HL-60/S4 treated with retinoic acid at 250 ng/mL for 4 days and 3 days (cell line): Measurements from ENCODE around the gene PCNX3.
"Not testable (repeated sequence)": the region's sequence is repeated elsewhere in the genome, so short reads cannot be mapped to it uniquely, and the experiment has no call there.

Experiments
- in situ Hi-C: fragments of 300-500 bp; cut with MboI; formaldehyde crosslinking; loops from 2 replicates; pipeline ENCODE4 v1.7.0; 2022; ENCODE audit warnings: low sequenced_read_pairs

The PCNX3 gene

GRCh38 chr11:65652511-65653228, 37.1 kb downstream of the PCNX3 start:
- in situ Hi-C loops, result no loop called here

GRCh38 chr11:65653229-65654225, 38.0 kb downstream of the PCNX3 start:
- in situ Hi-C loops, result no loop called here

- in situ Hi-C loops, result no loop called here
Observed at GRCh38 chr11:65654375-65655349, 39.1 kb downstream of the PCNX3 start.

GRCh38 chr11:65655570-65656332, 40.2 kb downstream of the PCNX3 start:
- in situ Hi-C loops, result no loop called here

- in situ Hi-C loops, result no loop called here
Observed at GRCh38 chr11:65657426-65657825, 41.9 kb downstream of the PCNX3 start.

GRCh38 chr11:65658174-65659021, 42.8 kb downstream of the PCNX3 start:
- in situ Hi-C loops, result no loop called here

- in situ Hi-C loops, result no loop called here
Observed at GRCh38 chr11:65660038-65660437, 44.5 kb downstream of the PCNX3 start.

- in situ Hi-C loops, result not testable (repeated sequence)
Observed at GRCh38 chr11:65660908-65661307, 45.3 kb downstream of the PCNX3 start.

GRCh38 chr11:65661599-65662246, 46.1 kb downstream of the PCNX3 start:
- in situ Hi-C loops, result no loop called here

- in situ Hi-C loops, result no loop called here
Observed at GRCh38 chr11:65662247-65662798, 46.7 kb downstream of the PCNX3 start.

GRCh38 chr11:65662799-65663638, 47.4 kb downstream of the PCNX3 start, which contains the start of gene RELA:
TSS of gene RELA (minus strand) at chr11:65662916. CDS start at chr11:65662832, 84 bp downstream.
- in situ Hi-C loops, result no loop called here

- in situ Hi-C loops, result no loop called here
Observed at GRCh38 chr11:65663639-65664200, 48.1 kb downstream of the PCNX3 start.

GRCh38 chr11:65672180-65672860, 56.7 kb downstream of the PCNX3 start:
- in situ Hi-C loops, result no loop called here

- in situ Hi-C loops, result no loop called here
Observed at GRCh38 chr11:65672982-65673381, 57.4 kb downstream of the PCNX3 start.

GRCh38 chr11:65680192-65680743, 64.7 kb downstream of the PCNX3 start:
- in situ Hi-C loops, result no loop called here

- in situ Hi-C loops, result not testable (repeated sequence)
Observed at GRCh38 chr11:65683480-65683879, 67.9 kb downstream of the PCNX3 start.
